Endometrial microvascular endothelial cells (primary cell): ENCODE data around the gene IGFBPL1. TPM values are rescaled to one million over a fixed set of nuclear protein-coding genes. Genes with fewer than 3 reads are reported as not detected.
"Not testable (repeated sequence)": the region's sequence is repeated elsewhere in the genome, so short reads cannot be mapped to it uniquely, and the experiment has no call there.

Source experiments
- in situ Hi-C: cut with HindIII; loops from 2 replicates; pipeline ENCODE4 v1.10.0; 2017; ENCODE audit warnings: low sequenced_read_pairs, low pct_unique_long_range_greater_than_20kb; ENCODE audit errors: inconsistent ontology term
- total RNA-seq: library from RNA; depleted of rRNA; stranded (reverse); fragments of >200 nt; gene quantifications from one replicate; pipeline ENCODE4 v1.2.3, GENCODE V29; 2015; ENCODE audit errors: inconsistent ontology term

The IGFBPL1 gene
- total RNA-seq: not detected

- in situ Hi-C loops: no loop called here
Measured at GRCh38 chr9:38423973-38424843, at the start of gene IGFBPL1. TSS of gene IGFBPL1 (minus strand) at chr9:38424454. CDS start at chr9:38424424, 30 bp downstream.

DNA sequence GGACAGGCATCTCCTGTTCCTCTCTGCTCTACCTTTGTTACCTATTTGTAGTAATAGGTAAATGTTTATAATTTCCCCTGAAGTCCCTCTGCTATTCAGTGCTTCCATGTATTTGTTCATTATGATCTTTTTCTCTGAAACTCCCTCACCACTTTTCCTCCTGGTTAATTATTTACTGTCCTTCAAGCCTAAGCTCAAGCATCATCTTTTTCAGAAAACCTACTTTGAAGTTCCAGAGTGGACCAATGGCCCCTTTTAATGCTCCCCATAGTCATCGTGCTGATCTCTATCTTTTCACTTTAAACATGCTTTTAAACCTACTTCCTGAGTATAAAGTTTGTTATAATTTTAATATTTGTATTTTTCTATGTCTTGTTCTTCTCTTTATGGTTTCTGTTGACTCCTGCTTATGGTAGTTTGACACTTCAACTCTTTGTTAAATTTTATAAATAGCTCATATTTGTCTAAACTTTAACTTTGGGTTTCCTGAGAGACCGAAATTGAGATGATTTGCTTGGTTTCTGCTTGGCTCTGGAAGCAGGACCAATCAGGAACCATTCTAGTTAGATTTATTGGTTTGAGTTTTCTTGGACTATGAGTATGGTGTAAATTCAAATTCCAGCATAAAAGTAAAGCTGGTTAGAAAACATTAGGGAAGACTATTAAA, 48.5 kb upstream of the IGFBPL1 start:
- in situ Hi-C loops: not testable (repeated sequence)

DNA sequence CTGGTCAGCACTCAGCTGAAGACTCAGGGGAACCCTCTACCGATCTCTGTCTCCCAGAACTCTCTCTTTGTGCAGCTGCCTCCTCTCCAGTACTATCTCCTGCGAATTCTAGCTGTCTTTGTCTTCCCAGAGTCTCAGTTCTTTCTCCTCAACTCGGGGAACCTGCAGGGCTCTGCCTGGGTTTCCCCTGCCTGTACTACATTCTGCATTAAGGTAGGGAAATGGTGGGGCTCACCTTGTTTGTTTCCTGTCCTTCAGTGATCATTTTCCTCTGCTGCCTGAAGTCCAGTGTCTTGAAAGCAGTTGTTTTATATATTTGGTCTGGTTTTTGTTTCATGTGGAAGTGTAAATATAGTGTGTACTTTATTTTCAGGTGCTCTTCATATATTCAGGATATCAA, 43.1 kb upstream of the IGFBPL1 start:
- in situ Hi-C loops: no loop called here

- in situ Hi-C loops: no loop called here
Measured at GRCh38 chr9:38453835-38454234, 29.6 kb upstream of the IGFBPL1 start.

- in situ Hi-C loops: no loop called here
Measured at GRCh38 chr9:38451162-38451561, 26.9 kb upstream of the IGFBPL1 start.

- in situ Hi-C loops: no loop called here
Measured at GRCh38 chr9:38447703-38448102, 23.4 kb upstream of the IGFBPL1 start.

- in situ Hi-C loops: no loop called here
Measured at GRCh38 chr9:38445154-38446043, 21.1 kb upstream of the IGFBPL1 start.

DNA sequence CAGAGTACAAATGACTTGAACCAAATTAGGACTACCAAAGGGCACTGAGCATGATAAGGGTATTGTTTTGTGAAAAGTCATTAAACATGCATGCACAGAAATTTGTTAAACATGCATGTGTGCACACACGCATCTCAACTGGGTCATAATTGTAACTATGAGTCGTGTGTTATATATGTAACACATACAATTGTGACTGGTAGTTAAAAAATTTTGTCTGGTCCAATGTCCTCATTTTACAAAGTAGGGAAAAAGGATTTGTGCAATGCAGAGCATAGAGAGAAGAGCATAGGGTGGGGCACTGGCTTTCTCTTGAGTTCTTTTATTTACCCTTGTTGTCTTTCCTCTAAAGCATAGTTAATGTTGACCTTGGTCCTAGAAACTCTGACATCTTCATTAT, 19.3 kb upstream of the IGFBPL1 start:
- in situ Hi-C loops: no loop called here

DNA sequence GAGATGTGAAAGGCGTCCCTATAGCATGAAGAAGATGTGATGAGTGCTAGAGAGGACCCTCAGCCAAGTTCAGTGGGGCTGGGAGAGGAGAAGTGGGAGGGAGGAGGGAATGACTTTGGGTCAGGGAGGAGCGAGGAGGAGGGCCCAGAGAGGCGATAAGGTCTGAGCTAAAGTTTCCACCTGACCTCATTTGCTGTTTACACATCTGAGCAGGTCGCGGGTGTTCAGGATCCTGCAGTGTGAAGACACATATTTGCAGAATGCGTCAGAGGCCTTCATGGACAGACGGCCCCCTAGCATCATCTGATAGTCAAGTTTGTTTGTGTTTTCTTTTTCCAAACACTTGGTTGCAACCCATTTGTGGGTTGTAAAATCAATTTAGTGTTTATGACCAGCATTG, 18.9 kb upstream of the IGFBPL1 start:
- in situ Hi-C loops: no loop called here

DNA sequence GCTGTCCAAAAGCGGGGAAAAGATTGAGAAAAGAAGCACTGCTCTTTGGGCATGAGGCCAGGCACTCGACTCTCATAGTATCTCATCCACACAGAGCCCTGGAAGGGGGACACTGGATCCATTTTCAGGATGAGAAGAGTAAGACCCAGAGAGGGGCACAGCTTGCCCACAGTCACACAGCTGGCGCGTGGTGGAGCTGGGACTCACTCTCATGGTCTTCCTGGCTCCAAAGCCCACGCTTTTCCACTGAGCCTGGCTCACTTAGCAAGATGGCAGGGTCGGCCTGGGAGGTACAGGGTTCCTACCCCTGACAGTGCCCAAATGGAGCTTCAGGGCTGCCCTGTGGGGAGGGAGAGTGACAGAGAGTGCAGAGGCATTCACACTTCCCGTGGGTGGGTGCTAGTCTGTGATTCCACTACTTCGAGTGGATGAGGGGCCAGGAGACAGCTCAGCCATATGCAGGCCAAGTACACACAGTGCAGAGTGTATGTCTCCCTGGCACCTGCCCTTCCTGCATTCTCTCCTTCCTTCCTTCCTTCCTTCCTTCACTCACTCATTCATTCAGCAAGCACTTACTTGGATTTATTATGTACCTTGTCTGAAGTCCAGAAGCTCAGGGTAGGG, 18.3 kb upstream of the IGFBPL1 start:
- in situ Hi-C loops: no loop called here

DNA sequence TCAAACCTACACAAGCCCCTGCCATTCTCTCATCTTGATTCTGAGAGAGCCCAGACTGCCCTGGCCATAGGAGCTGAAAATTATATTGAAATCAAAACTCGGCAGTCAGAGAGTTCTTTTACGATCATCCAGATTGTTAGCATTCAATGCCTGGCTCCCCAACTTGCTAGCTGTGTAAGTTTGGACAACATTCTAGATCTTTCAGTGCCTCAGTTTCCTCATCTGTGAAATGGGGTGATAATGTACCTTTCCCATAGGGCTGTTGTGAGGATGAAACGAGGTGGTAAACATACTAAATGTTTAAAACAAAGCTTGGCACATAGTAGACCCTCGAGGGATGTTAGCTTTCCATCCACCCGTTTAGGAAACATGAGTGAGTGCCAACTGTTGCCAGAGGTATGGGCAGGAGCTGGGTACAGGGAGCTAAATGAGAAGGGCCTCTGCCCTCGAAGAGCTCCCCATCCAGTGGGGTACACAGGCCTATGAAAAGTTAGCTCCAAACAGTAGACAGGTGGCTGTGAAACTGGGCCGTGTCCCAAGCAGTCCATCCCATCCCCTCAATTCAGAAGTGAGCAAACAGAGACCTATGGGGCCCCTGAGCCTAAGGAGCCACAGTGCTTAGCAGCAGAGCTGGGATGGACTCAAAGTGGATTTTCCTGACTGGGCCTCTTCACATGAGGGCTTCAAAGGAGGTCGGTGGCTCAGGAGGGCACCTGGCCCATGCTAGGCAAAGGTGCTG, 17.3 kb upstream of the IGFBPL1 start:
- in situ Hi-C loops: no loop called here

DNA sequence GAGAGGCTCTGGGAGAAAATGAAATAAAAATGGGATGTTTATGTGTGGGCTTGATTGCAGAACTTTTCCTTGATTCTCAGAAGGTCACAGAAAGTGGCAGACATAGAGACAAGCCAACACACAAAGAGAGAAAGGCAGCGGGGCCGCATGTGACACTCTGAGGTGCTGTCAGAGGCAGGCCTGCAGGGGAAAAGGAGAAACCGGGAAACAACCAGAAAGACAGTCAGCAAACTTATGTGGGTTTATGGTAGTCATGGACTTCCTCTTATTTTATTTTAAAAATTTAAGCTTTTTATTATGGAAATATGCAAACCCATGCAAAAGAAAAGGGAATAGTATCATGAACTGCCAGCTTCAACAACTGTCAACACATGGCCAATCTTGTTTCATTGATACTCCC, 16.3 kb upstream of the IGFBPL1 start:
- in situ Hi-C loops: no loop called here

- in situ Hi-C loops: no loop called here
Measured at GRCh38 chr9:38439916-38440301, 15.7 kb upstream of the IGFBPL1 start.

DNA sequence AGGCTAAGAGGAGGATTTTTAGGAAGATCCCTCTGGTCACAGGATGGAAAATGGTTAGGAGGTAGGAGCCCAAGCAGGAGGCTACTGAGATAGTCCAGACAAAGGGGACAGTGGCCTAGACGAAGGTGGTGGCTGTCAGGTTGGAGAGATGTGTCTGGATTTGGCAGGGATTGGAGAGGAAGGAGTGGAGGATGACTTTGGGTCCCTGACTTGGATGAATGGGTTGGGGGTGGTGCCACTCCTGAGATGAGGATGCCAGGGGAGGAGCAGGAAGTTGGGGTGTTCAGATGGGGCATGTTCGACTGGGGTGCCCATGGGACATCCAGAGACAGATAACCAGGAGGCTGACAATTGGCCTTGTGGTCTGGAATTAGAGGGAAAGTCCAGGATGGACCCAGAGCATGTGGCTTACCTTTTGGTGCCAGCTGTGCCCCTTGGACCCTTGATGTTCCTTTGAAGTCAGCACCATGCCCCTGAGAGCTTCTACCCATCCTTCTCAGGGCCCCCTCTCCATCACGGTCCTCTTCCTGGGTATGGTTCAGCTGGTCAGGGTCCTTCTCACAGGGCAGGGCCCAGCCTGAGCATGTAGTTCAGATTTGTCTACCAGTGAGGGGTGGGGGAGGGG, 15.1 kb upstream of the IGFBPL1 start:
- in situ Hi-C loops: no loop called here

GRCh38 chr9:38437193-38437823, 13.1 kb upstream of the IGFBPL1 start:
- in situ Hi-C loops: no loop called here

DNA sequence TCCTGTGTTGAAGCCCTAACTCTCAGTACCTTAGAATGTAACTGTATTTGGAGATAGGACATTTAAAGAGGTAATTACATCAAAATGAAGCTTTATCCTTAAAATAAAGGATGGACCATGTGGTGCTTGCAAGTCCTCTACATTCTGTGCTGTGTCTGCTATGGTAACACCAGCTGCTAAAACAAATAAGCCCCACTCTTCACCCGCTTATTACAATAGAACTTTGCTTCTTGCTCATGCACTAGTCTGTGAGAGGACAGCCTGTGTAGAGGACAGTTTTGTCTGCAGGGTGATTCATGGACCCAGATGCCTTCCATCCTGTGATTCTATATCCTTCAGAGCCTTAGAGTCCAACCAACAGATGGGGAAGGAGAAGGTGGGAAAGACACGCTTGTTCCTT, 12.5 kb upstream of the IGFBPL1 start:
- in situ Hi-C loops: no loop called here

DNA sequence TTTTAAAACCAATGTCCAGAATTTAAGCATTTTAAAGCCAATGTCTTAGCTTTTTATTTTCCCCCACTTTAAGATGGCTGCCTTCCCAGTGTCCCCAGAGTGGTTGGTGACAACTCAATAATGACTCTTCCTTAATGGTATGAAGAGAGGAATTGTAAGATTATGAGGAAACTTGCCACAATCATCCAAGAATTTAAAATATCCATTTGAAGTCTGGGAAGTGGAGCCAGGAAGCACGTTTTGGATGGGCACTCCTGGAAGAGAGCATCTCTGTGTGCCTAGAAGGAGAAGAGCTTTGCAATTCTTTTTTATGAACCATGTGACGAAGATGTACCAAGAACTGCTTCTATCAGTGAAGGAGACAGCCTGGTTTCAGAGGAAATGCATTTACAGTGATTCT, 11.3 kb upstream of the IGFBPL1 start:
- in situ Hi-C loops: no loop called here
